ENCODE data around the gene SLC35G1.

The SLC35G1 gene

DNA sequence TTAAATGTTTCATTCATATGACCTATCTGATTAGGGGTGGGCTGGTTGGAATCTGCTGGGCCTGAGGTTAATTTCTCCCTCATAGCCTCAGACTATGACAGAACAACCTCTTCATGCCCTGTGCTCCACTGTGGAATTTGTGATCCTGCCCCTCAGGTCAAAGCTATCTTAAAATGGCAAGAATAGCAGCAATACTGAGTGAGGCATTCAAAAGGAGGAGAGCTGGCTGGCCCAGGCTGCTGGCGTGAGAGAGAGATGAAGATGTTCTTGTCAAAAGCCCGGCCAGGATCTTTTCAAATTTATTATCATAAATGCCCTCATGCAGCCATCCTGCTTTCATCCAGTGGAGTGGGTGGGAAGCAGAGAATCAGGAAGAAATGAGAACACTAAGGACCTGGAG, 58.1 kb downstream of the SLC35G1 start:
- DNase-seq (ENCODE audit: low read depth in 2 of 2): no peak

Measured in fibroblast of skin of left biceps (primary cell).